DMS53 treated with DMSO at 0.1 percent for 48 hours (cell line): Measurements from ENCODE around the gene ITGA5.
A peak's percentile ranks its signal among the peaks of the same experiment; 100 is the strongest.

Experiments used
- DNase-seq: peaks from one replicate; lab custom pipeline; 2025; ENCODE audit not compliant: unreplicated experiment; lab: John Stamatoyannopoulos, UW

The ITGA5 gene

DNA sequence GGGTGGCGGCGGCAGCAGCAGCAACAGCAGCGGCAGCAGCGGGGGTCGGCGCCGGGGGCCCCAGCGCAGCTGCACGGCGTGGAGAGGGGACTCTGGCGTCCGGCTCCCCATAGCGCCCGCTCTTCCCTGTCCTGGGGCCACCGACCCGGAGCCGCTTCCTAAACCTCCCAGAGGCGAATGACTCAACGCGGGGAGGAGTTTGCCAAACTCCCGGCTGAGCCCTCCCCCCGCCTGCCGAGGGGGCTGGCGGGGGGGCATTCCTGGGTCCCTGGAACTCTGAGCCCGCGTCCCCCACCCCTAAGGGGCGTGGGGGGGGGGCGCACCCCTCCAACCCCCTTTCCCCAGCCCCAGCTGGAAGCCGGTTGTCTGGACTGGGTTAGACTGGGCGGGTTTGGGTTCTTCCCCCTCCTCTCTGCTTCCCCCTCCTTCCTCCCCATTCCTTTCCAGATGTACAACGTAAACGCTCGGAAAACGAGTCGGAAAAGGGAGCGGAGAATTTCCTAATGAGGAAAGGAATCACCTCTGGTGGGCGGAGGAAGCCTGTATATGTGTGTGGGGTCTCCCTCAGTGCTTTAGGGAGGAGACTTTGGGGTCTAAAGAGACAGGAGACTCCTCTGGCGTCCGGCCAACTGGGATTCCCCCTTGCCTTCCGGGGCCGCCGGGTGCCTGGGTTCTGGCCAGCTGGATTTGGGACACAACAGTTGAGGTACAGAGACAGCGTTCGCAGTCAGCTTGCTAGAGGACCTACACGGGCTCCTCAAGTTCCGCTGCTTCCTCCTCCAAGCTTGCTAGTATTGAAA, at the start of gene ITGA5:
Gene ITGA5, minus strand, starts transcription at position 179 of the 800 bp plus-strand sequence. Its CDS starts 68 bp downstream, at position 111.
- DNase-seq, result peak; percentile 39

DNA sequence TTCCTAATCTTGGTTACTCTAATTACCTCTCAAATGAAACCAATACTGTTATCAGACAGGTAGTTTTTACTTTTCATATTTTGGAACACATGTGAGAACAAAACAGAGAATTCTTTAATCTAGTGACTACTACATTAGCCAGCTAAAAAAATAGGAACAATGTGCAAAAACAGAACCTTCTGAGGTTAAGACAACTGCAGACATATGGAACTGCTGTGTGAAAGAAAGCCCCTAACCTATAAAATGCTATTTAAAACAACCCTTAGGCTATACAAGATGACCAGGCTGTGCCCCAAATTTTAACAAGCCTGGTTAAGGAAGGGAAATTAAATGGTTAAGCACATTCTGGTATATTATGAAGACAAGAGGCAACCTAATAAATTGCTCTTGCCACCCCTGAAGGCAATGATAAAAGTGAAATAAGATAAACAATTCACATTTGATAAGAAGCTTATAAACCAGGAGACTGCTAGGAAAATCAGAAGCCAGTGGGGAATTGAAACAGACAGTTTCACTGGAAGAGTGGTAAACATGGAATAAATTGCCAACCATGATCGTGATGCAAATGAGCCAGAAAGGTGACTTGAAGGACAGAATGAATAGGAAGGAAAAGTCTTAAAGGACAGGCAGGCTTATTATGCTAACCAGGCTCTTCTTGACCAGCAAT, 46.9 kb upstream of the ITGA5 start:
- DNase-seq, result no peak

DNA sequence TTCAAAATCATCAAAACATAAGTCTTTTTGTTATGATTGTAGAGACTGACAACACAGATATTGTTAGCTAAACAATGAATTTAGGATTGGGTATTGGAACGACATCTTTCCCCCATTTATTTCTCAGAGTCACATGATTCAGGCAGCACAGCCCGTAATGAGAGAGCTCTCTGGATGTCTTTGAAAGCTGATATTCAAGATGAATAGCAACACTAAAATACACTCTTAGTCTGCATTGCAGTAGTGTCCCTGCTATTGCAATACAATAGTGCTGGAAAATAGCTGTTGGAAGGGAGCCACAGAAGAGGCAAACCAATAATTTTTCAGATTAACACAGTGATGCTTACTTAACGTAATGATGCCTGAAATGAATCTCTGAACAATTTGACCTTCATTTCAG, 44.4 kb upstream of the ITGA5 start:
- no peak for DNase-seq

DNA sequence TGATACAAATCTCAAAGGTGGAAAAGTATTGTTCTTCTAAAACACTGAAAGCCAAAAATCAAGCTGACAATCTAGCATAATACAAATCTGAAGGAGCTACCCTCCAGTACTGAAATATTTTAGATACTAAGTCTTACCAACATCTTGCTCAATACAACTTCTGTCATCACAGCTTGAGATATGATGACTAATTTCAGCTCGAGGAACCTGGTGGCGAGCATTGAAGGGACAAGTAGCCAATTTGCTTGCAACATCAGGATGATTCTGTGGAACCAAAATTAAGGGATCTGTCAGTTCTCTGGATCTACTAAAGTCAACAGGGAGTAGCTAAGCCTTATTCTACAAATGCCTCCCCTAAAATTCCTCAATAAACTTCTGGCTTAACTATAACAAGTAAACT, 44.0 kb upstream of the ITGA5 start:
- no peak for DNase-seq

DNA sequence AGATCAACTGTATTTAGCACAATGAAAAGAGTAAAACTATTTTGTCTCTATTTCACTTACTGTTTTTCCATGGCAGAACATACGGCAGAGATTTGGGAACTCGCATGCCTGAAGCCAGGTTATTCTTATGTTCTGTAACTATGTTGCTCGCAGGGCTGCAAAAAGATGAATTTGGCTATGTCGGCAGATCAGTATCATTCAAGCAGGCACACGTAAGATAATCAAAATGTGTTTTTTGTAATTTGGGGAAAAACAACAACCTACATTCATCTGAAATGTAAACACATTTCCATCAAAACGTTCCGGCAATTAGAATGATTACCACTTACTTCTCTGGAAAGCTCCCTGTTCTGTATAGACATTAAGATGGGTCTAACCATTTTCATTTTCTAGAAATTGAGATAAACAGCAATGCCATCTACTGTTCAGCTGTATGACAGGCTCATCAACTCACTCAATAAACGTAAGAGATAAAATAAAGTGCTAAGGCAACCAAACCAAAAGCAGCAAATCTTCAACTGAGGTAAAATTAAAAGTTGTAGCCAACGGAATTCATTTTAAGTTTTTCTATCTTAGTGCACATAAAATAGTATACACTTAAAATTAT, 41.4 kb upstream of the ITGA5 start:
- no peak for DNase-seq

DNA sequence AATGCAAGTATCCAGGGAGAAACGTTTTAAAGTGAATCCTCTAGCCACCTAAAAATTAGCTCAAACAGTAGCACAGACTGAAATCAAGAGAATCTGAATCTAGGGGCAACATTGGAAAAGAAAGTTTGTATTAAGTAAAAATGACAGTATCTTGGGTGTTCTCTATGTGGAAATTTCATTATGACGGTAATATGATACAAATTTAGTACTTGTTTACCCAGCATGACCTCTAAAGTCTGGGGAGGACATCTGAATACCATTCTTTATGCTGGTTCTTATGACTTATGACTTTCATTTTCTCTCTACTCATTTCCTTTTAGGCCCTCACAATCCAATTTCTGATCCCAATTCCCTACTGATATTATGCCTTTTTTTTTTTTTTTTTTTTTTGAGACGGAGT, 40.3 kb upstream of the ITGA5 start:
- no peak for DNase-seq

DNA sequence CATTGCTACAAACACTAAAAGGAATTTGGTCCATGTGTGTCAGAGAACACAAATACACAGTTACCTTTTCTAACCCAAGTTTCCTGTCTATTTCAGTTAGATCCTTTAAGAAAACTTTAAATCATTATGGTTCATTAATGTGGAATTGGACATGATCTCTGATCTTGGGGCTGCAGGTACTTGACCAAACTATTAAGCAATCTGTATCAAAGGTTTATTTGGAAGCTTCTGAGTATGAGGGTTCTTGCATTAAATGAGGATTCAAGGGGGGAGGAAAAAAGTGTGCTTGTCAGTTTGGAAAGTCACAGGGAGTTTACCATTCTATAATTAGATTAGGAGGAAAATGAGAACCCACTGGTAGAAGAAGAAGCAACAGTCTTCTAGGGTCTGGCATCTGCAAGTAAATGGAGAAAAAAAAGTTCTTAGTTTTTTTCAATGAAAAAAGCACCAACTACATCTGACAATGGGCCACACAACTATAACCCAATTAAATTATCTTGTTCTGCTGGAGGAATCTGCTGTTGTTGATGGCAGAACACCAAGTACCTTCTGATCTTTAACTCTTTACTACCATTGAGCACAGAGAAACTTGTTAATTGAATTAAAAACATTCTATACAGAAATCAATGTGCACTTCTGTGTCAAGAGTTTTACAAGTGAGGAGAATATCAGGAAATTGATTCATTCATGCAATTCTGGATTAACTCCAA, 36.8 kb upstream of the ITGA5 start:
- no peak for DNase-seq

DNA sequence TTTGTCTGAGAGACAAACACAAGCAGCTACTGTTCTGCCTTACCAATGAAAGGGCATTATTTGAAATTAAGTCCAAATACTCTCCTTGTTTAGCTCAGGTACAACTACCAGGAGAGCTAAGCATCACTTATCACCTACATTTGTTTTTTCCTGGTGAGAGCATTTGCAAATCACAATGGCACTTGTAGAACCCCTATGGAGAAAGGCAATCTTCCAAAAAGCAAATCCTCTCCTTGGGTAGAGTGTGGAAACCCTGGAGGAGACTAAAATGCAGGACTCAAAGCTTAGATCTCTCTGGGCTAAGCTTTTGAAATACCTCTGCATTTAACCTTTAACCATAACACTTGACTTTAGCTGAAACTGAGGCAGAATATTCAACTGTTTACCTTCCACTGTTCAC, 33.6 kb upstream of the ITGA5 start:
- no peak for DNase-seq

DNA sequence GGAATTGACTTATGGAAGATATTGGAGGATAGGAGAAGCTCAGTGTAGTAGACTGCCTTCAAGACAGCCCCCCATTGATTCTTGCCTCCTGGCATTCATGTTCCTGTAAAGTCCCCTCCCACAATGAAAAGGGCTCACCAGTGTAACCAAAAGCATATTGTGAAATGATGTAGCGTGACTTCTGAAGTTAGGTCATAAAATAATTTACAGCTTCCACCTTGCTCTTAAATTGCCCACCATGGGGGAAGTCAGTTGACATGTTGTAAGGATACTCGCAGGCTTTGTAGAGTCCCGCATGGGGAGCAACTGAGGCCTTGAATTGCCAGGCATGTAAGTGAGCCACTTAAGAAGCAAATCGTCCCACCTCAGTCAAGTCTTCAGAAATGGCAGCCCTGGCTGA, 29.3 kb upstream of the ITGA5 start:
- no peak for DNase-seq

DNA sequence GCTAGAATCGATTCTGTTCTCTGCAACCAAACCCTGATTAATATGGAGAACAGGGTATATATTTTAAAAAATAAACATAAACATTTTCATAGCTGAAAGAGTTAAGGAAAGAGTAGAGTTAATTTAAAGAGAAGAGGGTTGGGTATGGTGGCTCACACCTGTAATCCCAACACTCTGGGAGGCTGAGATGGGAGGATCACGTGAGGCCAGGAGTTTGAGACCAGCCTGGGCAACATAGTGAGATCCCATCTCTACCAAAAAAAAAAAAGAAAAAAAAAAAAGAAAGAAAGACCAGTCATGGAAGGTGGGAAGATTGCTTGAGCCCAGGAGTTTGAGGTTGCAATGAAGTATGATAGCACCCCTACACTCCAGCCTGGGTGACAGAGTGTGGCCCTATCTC, 28.9 kb upstream of the ITGA5 start:
- DNase-seq, result no peak

DNA sequence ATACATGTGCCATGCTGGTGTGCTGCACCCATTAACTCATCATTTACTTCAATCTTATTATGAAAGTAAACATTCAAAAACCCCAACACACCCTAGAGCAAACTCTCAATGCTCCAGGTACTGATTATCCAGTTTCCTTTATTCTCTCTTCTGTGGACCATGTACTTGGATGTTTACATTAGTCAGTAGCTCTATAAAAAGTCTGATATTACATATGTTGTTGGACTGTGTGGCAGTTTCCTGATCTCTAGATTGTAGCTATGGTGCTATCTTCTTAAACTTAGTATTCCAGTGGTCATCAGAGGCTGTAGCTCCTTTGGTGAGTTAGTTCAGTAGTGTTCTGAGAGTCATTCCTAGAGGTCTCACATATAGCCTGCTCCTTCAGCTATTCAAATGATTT, 25.1 kb upstream of the ITGA5 start:
- DNase-seq, result peak; percentile 32

DNA sequence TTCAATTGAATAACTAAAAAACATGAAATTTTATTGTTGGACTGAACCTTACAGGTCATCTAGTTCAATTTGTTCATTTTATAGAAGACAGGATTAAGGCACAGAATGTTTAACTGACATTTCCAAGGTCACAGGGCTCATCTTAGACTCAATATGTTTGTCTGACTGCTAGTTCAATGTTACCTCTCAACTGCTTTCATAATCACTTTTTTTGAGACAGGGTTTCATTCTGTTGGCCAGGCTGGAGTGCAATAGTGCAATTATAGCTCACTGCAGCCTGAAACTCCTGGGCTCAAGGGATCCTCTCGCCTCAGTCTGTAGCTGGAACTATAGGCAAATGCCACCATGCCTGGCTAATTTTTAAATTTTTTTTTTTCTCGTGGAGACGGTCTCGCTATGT, 24.4 kb upstream of the ITGA5 start:
- DNase-seq, result no peak

DNA sequence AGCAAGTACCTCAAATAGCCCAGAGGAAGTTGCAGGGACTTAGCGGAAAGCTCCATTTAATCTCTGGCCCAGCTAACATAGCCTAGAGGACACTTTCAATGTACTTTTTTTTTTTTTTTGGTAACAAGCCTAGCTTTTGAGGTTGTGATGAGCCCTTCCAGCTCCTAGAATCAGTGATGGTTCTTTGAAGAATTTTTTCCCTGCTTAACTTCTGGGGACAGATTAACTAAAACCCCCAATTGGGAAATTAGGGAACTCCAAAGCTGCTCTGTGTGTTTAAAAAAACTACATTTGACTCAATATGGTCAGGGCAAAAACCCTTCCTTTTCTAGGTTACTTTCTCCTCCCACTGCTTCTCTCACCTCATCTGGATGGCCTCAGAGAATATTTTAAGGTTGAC, 23.9 kb upstream of the ITGA5 start:
- DNase-seq, result no peak

DNA sequence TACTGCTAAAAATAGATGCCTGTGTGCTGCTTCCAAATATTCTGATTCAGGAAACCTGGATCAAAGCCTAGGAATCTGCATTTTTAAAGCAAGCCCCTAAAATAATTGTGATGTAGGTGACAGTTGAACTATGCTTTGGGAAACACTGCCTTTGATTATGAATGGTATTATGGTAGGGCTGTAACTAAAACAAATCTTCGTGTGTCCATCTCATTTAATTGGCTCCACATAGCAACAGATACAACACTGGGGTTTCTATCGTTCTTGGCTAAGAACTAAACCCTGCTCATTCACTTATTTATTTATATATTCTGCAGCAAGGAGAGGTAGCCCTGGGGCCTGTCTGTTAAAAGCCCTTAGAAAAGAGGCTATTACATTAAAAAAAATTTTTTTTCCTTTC, 23.0 kb upstream of the ITGA5 start:
- DNase-seq, result no peak

DNA sequence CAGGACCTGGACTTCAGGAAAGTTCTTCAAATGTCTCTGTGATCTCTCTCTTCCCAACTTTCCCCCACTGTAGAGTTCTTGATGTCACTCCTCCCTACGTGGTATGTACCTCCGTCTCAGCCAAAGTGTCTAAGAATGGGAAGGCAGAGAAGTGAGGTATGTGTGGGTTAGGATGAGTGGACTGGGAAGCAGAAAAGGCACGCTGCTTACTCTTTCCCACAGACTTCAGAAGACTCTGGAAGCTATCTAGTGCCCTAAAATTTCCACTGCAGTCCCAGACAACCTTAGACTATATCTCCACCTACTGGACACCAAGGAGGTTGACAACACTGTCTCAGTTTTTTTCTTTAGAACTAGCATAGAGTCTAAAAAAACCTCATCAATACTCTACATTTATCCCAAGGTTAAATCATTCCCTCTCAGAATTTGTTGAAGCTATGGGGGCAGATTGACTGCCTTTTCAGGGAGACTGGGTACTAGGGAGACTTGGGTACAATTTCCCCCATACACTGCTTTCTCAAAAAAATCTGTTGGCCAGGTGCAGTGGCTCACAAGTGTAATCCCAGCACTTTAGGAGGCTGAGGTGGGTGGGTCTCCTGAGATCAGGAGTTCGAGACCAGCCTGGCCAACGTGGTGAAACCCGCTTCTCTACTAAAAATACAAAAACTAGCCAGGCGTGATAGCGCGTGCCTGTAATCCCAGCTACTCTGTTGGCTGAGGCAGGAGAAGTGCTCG, 20.6 kb upstream of the ITGA5 start:
- peak; percentile 67 for DNase-seq

DNA sequence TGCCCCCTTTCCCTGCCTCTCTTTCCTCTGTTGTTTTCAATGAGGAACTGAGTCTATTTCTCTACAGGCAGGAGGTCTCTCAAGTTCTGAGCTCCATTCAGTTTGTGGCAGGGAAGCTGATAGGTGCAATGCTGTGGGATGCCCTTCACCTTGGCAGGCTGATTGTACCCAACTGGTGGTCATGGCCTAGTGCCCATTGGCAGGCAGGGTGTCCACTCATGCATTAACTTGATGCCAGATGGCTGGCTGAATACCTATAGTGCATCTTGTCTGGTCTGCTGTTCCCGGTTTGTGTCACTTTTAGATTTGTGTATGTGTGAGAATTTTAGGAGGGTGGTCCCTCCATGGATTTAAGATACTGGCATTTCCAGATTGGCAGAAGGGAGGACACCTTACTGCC, 20.0 kb upstream of the ITGA5 start:
- DNase-seq, result no peak

DNA sequence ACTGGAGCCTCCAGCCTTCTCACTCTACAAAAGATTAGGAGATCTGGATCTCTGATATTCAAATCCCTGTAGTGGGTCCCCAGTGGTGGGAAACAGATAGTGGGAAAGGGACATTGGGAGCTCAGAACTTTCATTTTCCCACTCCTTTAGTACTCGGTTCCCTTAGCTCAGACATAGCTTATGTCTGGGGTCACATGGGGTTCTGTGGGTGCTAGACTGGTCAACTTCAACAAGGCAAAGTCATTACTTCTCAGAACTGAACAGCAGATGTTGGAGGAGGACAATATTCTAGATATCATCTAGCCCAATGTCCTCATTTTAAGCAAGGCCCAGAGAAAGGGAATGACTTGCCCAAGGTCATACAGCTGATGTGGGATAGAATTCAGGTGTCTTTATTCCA, 19.5 kb upstream of the ITGA5 start:
- no peak for DNase-seq

DNA sequence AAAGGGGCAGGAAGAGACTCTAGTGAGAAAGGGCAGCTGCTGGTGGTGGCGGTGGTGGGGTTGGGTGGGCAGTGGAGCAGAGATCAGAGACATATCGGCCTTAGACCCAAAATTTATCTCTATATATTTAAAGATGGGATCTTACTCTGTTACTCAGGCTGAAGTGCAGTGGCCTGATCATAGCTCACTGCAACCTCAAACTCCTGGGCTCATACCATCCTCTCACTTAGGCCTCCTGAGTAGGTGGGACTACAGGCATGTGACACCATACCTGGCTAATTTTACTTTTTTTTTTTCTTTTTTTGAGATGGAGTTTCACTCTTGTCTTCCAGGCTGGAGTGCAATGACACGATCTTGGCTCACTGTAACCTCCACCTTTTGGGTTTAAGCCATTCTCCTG, 18.6 kb upstream of the ITGA5 start:
- DNase-seq, result no peak

DNA sequence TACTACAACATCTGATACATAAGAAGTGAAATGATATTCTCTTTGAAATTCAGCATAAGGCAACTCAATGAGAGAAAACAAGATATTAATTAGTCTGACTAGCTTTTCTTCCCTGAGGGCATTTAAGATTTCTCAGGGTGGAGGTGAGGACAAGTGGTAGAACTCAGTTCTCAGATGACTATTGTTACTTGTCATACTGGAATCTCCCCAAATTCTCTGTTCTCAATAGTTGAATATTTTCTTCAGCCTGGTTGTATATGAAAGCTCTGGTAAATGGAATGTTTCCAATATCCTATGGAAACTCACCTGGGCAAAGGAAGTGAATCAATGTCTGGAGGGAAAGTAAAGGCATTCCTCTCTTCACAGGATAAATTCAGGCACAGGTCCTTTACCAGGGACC, 18.2 kb upstream of the ITGA5 start:
- no peak for DNase-seq

DNA sequence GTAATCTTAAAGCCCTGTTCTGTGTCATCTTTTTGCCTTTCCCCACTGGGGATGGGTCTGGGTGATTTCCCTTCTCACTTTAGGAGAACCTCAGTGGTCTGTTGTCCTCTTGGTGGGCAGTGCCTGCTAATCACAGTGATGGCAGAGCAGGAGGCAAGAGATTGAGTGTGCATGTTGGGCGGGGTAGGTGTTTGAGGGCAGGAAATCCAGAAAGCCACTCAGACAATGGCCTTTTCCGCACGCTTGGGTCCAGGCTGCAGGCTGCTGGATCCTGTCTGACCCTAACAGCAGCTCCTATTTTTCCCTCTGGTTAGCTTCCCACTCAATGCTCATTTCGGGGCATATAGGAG, 13.7 kb upstream of the ITGA5 start:
- DNase-seq, result no peak
